GM18867 (cell line): ENCODE measurements around the gene INSR.
A peak's percentile ranks its signal among the peaks of the same experiment; 100 is the strongest.
"Not testable (repeated sequence)": the region's sequence is repeated elsewhere in the genome, so short reads cannot be mapped to it uniquely, and the experiment has no call there.

Source experiments
- ATAC-seq: cut with Tn5 transposase; IDR thresholded peaks from one replicate; pipeline ENCODE4 v1.9.1; 2021; ENCODE audit warnings: mild to moderate bottlenecking, moderate library complexity; ENCODE audit not compliant: unreplicated experiment

The INSR gene

GRCh38 chr19:7258041-7258839 is 36.0 kb downstream of the INSR start:
- no peak for ATAC-seq

DNA sequence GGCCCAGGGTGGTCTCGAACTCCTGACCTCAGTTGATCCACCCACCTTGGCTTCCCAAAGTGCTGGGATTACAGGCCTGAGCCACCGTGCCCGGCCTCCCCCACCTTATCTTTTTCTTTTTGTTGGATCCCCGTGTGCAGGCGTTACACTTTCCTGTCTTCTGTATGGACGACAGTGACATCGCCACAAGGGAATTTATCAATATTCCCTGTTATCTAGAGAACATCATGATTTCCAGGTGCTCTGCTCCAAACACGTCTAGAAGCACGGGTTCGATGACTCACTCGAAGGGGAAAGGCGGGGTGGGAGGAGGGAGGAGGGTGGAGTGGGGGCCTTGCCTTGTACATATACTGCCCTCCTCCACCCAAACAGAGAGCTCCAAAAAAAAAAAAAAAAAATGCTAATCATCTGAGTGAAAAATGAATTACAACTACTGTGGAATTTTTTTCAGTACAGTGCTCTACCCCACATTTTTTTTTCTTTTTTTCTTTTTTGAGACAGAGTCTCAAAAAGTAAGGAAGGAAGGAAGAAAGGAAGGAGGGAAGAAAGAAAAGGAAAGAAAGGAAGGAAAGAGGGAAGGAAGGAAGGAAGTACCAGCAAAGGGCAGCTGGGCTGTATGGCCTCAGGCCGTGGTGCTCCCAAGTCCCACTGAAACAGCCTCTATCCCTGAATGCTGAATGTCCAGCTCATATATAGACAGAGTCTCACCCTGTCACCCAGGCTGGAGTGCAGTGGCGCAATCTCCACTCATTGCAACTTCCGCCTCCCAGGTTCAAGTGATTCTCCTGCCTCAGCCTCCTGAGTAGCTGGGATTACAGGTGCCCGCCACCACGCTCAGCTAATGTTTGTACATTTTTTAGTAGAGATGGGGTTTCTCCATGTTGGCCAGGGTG is 36.8 kb downstream of the INSR start:
- ATAC-seq, result no peak

DNA sequence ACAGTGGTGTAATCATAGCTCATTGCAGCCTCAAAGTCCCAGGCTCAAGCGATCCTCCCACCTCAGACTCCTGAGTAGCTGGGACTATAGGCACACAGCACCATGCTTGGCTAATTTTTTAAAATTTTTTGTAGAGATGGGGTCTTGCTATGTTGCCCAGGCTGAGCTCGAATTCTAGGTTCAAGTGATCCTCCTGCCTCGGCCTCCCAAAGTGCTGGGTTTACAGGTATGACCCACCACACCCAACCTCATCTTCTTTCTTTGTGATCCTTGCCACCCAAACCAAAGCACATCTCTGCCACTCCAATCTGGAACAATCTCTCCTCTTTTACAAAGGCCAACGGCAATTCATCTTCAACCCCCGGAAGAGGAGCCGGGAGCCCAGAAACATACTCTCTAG is 38.6 kb downstream of the INSR start:
- no peak for ATAC-seq

GRCh38 chr19:7255119-7255518 is 39.1 kb downstream of the INSR start:
- no peak for ATAC-seq

DNA sequence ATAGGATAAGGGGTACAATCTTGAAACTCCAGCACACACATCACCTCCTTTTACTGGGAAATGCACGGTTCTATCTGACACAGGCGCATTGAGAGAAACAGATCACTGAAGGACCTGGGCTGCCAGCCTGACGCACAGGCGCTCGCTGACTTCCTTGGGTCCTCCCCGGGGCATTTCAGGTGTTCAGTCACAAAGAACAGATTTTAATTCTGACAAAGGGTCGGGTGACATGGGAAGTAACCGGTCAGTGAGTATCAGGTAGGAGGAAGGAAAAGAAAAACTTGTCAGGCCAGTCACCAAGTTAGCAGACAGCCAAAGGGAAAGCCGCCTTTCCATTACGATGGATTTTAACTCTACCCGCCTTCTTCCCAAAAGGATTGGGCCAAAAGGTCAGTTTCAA is 39.6 kb downstream of the INSR start:
- no peak for ATAC-seq

- ATAC-seq, result no peak
Observed at GRCh38 chr19:7252364-7252763, 41.9 kb downstream of the INSR start.

- no peak for ATAC-seq
Observed at GRCh38 chr19:7251494-7251893, 42.7 kb downstream of the INSR start.

DNA sequence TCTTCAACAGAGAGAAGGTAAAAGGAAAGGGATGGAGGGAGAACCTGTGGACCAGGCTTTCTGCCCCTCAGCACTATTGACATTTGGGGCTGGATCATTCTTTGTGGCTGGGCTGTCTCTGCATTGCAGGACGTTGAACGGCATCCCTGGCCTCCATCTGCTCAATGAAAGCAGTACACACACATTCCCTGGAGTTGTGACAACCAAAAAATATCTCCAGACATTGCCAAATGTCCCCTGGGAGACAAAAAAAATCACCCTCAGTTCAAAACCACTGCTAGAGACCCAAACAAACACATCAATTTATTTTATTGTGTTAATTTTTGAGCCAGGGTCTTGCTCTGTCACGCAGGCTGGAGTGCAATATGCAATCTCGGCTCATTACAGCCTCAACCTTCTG is 43.3 kb downstream of the INSR start:
- no peak for ATAC-seq

GRCh38 chr19:7250057-7250596 is 44.1 kb downstream of the INSR start:
- ATAC-seq, result no peak

DNA sequence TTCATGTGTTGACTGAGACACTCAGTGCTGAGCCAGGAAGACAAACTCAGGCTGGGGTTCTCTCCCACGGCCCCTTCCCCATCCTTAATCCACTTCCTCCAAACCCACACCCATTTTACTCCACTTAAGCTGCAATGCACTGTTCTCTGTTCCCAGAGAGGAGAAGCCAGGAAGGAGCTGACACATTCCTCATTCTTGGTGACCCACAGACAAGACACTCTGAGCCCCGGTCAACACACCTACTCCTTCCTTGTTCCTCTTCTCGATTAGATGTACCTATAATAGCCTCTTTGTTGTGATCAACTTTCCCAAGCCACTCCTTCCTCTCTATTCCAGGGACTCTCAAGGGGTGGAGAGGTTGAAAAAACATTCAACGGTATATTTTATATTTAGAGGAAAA is 47.1 kb downstream of the INSR start:
- no peak for ATAC-seq

DNA sequence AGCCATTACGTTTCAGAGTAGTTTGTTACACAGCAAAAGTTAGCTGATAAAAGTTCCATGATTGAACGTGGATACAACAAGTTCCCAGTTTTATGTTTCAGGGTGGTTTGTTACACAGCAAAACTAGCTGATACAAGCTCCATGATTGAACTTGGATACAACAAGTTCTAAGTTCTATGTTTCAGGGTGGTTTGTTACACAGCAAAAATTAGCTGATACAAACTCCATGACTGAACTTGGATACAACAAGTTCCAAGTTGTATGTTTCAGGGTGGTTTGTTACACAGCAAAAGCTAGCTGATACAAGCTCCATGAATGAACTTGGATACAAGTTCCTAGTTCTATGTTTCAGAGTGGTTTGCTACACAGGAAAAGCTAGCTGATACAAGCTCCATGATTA is 47.6 kb downstream of the INSR start:
- no peak for ATAC-seq

- ATAC-seq, result peak; percentile 57
Observed at GRCh38 chr19:7242601-7243258, 51.5 kb downstream of the INSR start.

GRCh38 chr19:7238051-7238450 is 56.2 kb downstream of the INSR start:
- no peak for ATAC-seq

GRCh38 chr19:7236153-7236552 is 58.1 kb downstream of the INSR start:
- ATAC-seq, result no peak

- ATAC-seq, result no peak
Observed at GRCh38 chr19:7230826-7231225, 63.4 kb downstream of the INSR start.

DNA sequence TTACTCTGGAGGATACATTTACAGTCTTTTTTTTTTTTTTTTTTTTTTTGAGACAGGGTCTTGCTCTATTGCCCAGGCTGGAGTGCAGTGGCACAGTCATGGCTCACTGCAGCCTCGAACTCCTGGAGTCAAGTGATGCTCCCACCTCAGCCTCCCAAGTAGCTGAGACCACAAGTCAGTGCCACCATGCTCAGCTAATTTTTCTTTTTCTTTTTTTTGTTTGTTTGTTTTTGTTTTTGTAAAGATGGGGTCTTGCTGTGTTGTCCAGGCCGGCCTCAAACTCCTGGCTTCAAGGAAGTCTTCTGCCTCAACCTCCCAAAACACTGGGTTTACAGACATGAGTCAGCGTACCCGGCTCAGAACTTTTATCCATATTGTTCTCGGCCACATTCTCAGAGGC is 64.5 kb downstream of the INSR start:
- no peak for ATAC-seq

- ATAC-seq, result no peak
Observed at GRCh38 chr19:7228935-7229541, 65.2 kb downstream of the INSR start.

- ATAC-seq, result no peak
Observed at GRCh38 chr19:7227735-7228134, 66.5 kb downstream of the INSR start.

GRCh38 chr19:7227149-7227548 is 67.1 kb downstream of the INSR start:
- ATAC-seq, result not testable (repeated sequence)

- ATAC-seq, result no peak
Observed at GRCh38 chr19:7226739-7227138, 67.5 kb downstream of the INSR start.

DNA sequence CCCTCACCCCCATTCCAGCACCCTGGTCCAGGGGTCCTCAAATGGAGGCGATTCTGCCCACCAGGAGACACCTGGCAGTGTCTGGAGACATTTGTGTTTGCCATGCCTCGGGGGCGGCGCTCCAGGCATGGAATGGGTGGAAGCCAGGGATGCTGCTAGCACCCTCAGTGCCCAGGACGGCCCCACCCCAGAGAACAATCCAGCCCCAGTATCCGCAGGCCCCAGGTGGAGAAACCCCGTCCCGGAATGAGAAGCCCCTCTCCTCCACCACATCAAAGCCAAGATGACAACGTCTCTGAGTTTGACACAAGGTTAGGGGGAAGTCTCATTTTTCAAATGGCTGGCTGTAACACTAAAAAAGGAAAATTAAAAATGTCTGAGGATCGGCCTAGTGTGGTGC is 68.5 kb downstream of the INSR start:
- ATAC-seq, result no peak
